PC-9 (cell line): ENCODE measurements around the gene RDH14. TPM values are rescaled to one million over a fixed set of nuclear protein-coding genes. Genes with fewer than 3 reads are reported as not detected.

ENCODE experiments used
- BruUV-seq: library from RNA; stranded (reverse); fragments of 400-500 nt; replicated peaks from 2 replicates; lab custom pipeline; 2021; lab: Mats Ljungman, UMichigan
- CTCF ChIA-PET: fragments of 300-600 bp; sonication (Branson Sonifier 250); formaldehyde crosslinking; loops from one replicate; lab custom pipeline; 2022; ENCODE audit warnings: antibody characterized with exemption; lab: Charles Lee
- POLR2A ChIA-PET: fragments of 300-600 bp; sonication (Branson Sonifier 250); formaldehyde crosslinking; loops from one replicate; lab custom pipeline; 2022; ENCODE audit warnings: antibody characterized with exemption; ENCODE audit not compliant: unreplicated experiment; lab: Charles Lee
- DNase-seq, 2 experiments: peaks; one replicate each; pipeline versions ENCODE4 v3.0.0 to v3.0.0-alpha.2; 2015 to 2022; ENCODE audit warnings: mixed read lengths in 1 of 2
- H2AFZ ChIP-seq: fragments of 200-600 bp; sonication (generic); 2 replicates; pipeline ENCODE4 v1.8.1; 2017; ENCODE audit warnings: antibody characterized with exemption
- H3F3A ChIP-seq: fragments of 200-600 bp; sonication (generic); 2 replicates; pipeline ENCODE4 v1.8.1; 2017; ENCODE audit warnings: antibody characterized with exemption, mild to moderate bottlenecking, low read depth; ENCODE audit not compliant: insufficient read depth
- H3K27ac ChIP-seq: fragments of 200-600 bp; sonication (generic); 2 replicates; pipeline ENCODE4 v1.6.1; 2016; ENCODE audit warnings: mixed run types
- H3K27me3 ChIP-seq: fragments of 200-600 bp; sonication (generic); 2 replicates; pipeline ENCODE4 v1.6.1; 2016; ENCODE audit warnings: low read depth, mixed run types; ENCODE audit not compliant: insufficient read depth
- H3K36me3 ChIP-seq: fragments of 200-600 bp; sonication (generic); 2 replicates; pipeline ENCODE4 v1.6.1; 2016; ENCODE audit warnings: low read depth, mixed run types
- H3K4me1 ChIP-seq: fragments of 200-600 bp; sonication (generic); replicated peaks from 2 replicates; pipeline ENCODE4 v1.6.1; 2016; ENCODE audit warnings: mixed run types; ENCODE audit not compliant: insufficient read depth
- H3K4me2 ChIP-seq: fragments of 200-600 bp; sonication (generic); 2 replicates; pipeline ENCODE4 v1.6.1; 2017; ENCODE audit warnings: mixed run types
- H3K4me3 ChIP-seq: fragments of 200-600 bp; sonication (generic); 2 replicates; pipeline ENCODE4 v1.6.1; 2016; ENCODE audit warnings: mixed run types
- H3K79me2 ChIP-seq: fragments of 200-600 bp; sonication (generic); 2 replicates; pipeline ENCODE4 v1.6.1; 2017; ENCODE audit warnings: low read depth, mixed run types
- H3K9me2 ChIP-seq: fragments of 200-600 bp; sonication (generic); 2 replicates; pipeline ENCODE4 v1.8.1; 2017; ENCODE audit warnings: mild to moderate bottlenecking; ENCODE audit not compliant: insufficient read depth
- H3K9me3 ChIP-seq: fragments of 200-600 bp; sonication (generic); 2 replicates; pipeline ENCODE4 v1.8.1; 2016; ENCODE audit warnings: low read depth; ENCODE audit not compliant: insufficient read depth
- H4K20me1 ChIP-seq: fragments of 200-600 bp; sonication (generic); 2 replicates; pipeline ENCODE4 v1.8.1; 2017; ENCODE audit not compliant: insufficient read depth
- EZH2 ChIP-seq: fragments of 200-600 bp; sonication (generic); IDR thresholded peaks from 2 replicates; pipeline ENCODE4 v1.8.0; 2017; ENCODE audit warnings: antibody characterized with exemption, low read depth
- intact Hi-C: fragments of 100-400 bp; cut with micrococcal nuclease; formaldehyde crosslinking; loops from one replicate; pipeline ENCODE4 v1.10.0; 2022; ENCODE audit not compliant: unreplicated experiment
- total RNA-seq: library from RNA; stranded (reverse); gene quantifications from 2 replicates; pipeline ENCODE4 v1.2.3, GENCODE V29; 2021
- TF ChIP-seq, protein P1 (sequence below): fragments of 200-600 bp; sonication (generic); conservative IDR thresholded peaks from 2 replicates; pipeline ENCODE4 v1.6.1; 2017; ENCODE audit warnings: mixed run types, antibody characterized with exemption, mild to moderate bottlenecking, moderate library complexity

The RDH14 gene
- total RNA-seq, 1 experiment from 2014 or later = 17.2 TPM

DNA sequence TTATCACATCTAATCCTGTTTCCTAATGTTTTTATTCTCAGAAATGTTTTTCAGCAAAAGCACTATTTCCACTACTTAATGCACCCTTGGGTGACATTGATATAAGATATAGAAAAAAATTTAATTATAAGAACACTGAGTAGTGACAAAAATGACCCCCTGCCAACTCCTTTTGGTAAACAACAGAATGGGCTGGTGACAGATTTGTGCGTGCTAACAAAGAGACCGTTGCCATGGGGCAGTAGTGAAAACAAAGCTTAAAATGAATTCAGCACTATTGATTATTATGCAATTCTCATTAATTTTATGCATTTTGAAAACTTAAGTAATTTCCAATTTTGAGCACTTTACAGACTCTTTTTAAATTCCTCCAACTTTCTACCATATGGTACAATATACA lies 33.1 kb downstream of the RDH14 start:
- H3K79me2 ChIP-seq = no peaks in the 10 kb centered on the region
- DNase-seq = no peak
- H3K9me2 ChIP-seq = no peaks in the 10 kb centered on the region
- no peaks in the 10 kb centered on the region for H3K9me3 ChIP-seq
- no peaks in the 10 kb centered on the region for H4K20me1 ChIP-seq
- TF ChIP-seq EZH2 = no peak
- TF ChIP-seq, protein P1, sequence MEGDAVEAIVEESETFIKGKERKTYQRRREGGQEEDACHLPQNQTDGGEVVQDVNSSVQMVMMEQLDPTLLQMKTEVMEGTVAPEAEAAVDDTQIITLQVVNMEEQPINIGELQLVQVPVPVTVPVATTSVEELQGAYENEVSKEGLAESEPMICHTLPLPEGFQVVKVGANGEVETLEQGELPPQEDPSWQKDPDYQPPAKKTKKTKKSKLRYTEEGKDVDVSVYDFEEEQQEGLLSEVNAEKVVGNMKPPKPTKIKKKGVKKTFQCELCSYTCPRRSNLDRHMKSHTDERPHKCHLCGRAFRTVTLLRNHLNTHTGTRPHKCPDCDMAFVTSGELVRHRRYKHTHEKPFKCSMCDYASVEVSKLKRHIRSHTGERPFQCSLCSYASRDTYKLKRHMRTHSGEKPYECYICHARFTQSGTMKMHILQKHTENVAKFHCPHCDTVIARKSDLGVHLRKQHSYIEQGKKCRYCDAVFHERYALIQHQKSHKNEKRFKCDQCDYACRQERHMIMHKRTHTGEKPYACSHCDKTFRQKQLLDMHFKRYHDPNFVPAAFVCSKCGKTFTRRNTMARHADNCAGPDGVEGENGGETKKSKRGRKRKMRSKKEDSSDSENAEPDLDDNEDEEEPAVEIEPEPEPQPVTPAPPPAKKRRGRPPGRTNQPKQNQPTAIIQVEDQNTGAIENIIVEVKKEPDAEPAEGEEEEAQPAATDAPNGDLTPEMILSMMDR = no peak
- no peak overlapping the region for H3K27ac ChIP-seq
- H3K4me1 ChIP-seq = 0 out of 2 replicates have a peak, but pooled peaks cover 6% of the 10 kb centered on the region
- POLR2A ChIA-PET = no interaction called here
- no peaks in the 10 kb centered on the region for H3F3A ChIP-seq
- H3K4me3 ChIP-seq = no peak overlapping the region
- CTCF ChIA-PET = no interaction called here
- no peak overlapping the region for H3K4me2 ChIP-seq
- no peak overlapping the region for H2AFZ ChIP-seq
- intact Hi-C loops = loop anchor here (10.0 kb wide), 1 partner anchor 1567 kb away; no protein-coding TSS in a partner anchor
- no TSS peak for BruUV-seq
- no peaks in the 10 kb centered on the region for H3K27me3 ChIP-seq
- H3K36me3 ChIP-seq = no peaks in the 10 kb centered on the region

DNA sequence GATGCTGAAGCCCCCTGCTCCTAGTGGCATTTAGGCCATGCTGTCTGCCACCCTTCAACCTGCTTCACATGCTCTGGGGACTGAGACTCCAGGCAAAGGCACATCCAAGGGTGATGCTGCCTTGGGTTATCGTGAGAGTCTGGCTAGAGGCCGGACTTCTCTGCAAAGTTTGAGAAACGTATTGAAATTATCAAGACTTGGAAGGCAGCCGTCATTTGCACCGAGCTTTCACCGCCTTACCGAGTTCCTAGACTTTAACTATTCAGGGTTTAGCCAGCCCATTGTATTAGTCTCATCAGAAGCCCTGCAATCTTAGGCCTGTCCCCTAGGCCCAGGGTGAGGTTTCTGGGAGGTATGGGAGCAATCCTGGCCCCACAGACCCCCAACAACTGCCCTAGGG lies 34.0 kb downstream of the RDH14 start:
- no peak for DNase-seq
- Histone ChIP-seq H3K27me3 (no peaks in the 10 kb centered on the region), H3K4me3 (no peak overlapping the region), H3K9me2 (no peaks in the 10 kb centered on the region), H3K4me1 (0 out of 2 replicates have a peak, but pooled peaks cover 6% of the 10 kb centered on the region), H3K27ac (no peak overlapping the region), H2AFZ (no peak overlapping the region), H3K9me3 (no peaks in the 10 kb centered on the region), H3F3A (no peaks in the 10 kb centered on the region), H4K20me1 (no peaks in the 10 kb centered on the region), H3K79me2 (no peaks in the 10 kb centered on the region), H3K36me3 (no peaks in the 10 kb centered on the region), H3K4me2 (no peak overlapping the region)
- BruUV-seq = no TSS peak
- ChIA-PET POLR2A (no interaction called here), CTCF (no interaction called here)
- TF ChIP-seq, protein P1 = no peak
- no peak for TF ChIP-seq EZH2
- intact Hi-C loops = loop anchor here (10.0 kb wide), 1 partner anchor 1568 kb away; no protein-coding TSS in a partner anchor

DNA sequence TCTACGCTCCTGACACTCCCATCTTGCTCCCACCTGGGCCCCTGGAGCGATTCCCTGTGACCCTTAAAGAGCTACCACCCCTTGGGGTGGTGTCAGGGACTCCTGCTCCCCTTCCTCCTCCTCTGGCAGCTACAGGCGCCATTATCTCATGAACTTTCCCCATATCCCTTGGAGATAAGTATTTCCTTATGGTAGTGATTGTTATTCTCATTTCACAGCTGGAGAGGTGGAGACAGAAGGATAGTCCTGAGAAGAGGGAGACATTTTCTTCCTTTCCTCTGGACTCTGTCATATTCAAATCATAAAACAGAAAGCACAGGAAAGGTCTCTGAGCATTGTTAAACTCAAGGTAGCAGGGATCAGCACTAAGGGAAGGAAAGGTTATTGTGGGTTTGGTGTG lies 34.6 kb downstream of the RDH14 start:
- TF ChIP-seq EZH2 = no peak
- TF ChIP-seq, protein P1 = no peak
- no peaks in the 10 kb centered on the region for H3K36me3 ChIP-seq
- H3K79me2 ChIP-seq = no peaks in the 10 kb centered on the region
- no peaks in the 10 kb centered on the region for H3F3A ChIP-seq
- H3K4me2 ChIP-seq = no peak overlapping the region
- DNase-seq = no peak
- ChIA-PET CTCF (no interaction called here), POLR2A (no interaction called here)
- H3K4me3 ChIP-seq = no peak overlapping the region
- no peaks in the 10 kb centered on the region for H4K20me1 ChIP-seq
- no peak overlapping the region; the same call in 1 of the 2 replicates for H2AFZ ChIP-seq
- intact Hi-C loops = loop anchor here (10.0 kb wide), 1 partner anchor 1569 kb away; no protein-coding TSS in a partner anchor
- BruUV-seq = no TSS peak
- H3K4me1 ChIP-seq = 0 out of 2 replicates have a peak, but pooled peaks cover 6% of the 10 kb centered on the region
- H3K27me3 ChIP-seq = no peaks in the 10 kb centered on the region
- no peaks in the 10 kb centered on the region for H3K9me2 ChIP-seq
- no peaks in the 10 kb centered on the region for H3K9me3 ChIP-seq
- H3K27ac ChIP-seq = no peak overlapping the region
